ENCODE measurements around the gene RGCC. TPM values are rescaled to one million over a fixed set of nuclear protein-coding genes. Genes with fewer than 3 reads are reported as not detected.
"Not testable (repeated sequence)": the region's sequence is repeated elsewhere in the genome, so short reads cannot be mapped to it uniquely, and the experiment has no call there.

The RGCC gene
- polyA plus RNA-seq, 1 of the 3 experiments (the other 2 are of a cell fraction): 0.05 TPM

- no peak overlapping the region for H2AFZ ChIP-seq (ENCODE audit: low read depth)
- POLR2A ChIA-PET: no interaction called here
These were observed 37.2 kb upstream of the RGCC start for GRCh38 chr13:41420146-41420545.

GRCh38 chr13:41421330-41421729, 36.0 kb upstream of the RGCC start:
- POLR2A ChIA-PET; H3K4me1 ChIP-seq (ENCODE audit: control insufficient read depth in 1 of 2, insufficient read depth in 2 of 2, low read depth in 1 of 2, low read length in 1 of 2); H4K20me1 ChIP-seq (ENCODE audit: insufficient read depth); H3K9ac ChIP-seq; H3K4me3 ChIP-seq (ENCODE audit: low read depth in 2 of 2, low read length in 1 of 2); CTCF ChIA-PET; H3K9me3 ChIP-seq; DNase-seq; H3K9me2 ChIP-seq; H3F3A ChIP-seq (replicated peaks; ENCODE audit: insufficient read depth); H3K27ac ChIP-seq (ENCODE audit: low read depth in 2 of 2, low read length in 1 of 2); H3K79me2 ChIP-seq (ENCODE audit: insufficient read depth); H3K27me3 ChIP-seq (ENCODE audit: insufficient read depth); H3K4me2 ChIP-seq; H3K36me3 ChIP-seq (replicated peaks in 1 of 2; ENCODE audit: control insufficient read depth in 1 of 2, insufficient read depth in 2 of 2, low read length in 1 of 2); H2AFZ ChIP-seq (ENCODE audit: low read depth): not testable (repeated sequence)
- 58% methylated on average over 6 of the region's 6 CpGs for WGBS (ENCODE audit: low lambda C conversion rate)

More at GRCh38 chr13:41420146-41420545, 37.2 kb upstream of the RGCC start:
- no peaks in the 10 kb centered on the region for H3K79me2 ChIP-seq (ENCODE audit: insufficient read depth)
- no peak for DNase-seq
- H3K4me2 ChIP-seq: no peak overlapping the region
- 42% methylated on average over 4 of the region's 4 CpGs for WGBS (ENCODE audit: low lambda C conversion rate)
- no peaks in the 10 kb centered on the region for H3K36me3 ChIP-seq (replicated peaks in 1 of 2; ENCODE audit: control insufficient read depth in 1 of 2, insufficient read depth in 2 of 2, low read length in 1 of 2)
- no peaks in the 10 kb centered on the region for H4K20me1 ChIP-seq (ENCODE audit: insufficient read depth)
- H3K27ac ChIP-seq (ENCODE audit: low read depth in 2 of 2, low read length in 1 of 2): no peak overlapping the region
- H3K4me3 ChIP-seq (ENCODE audit: low read depth in 2 of 2, low read length in 1 of 2): no peak overlapping the region
- no peak for TF ChIP-seq JUND (IDR thresholded peaks at IDR 0.05)
- H3K9ac ChIP-seq: no peak overlapping the region
- H3K9me3 ChIP-seq: no peaks in the 10 kb centered on the region
- H3K27me3 ChIP-seq (ENCODE audit: insufficient read depth): no peaks in the 10 kb centered on the region
- CTCF ChIA-PET: no interaction called here
- no peaks in the 10 kb centered on the region for H3F3A ChIP-seq (replicated peaks; ENCODE audit: insufficient read depth)
- no peaks in the 10 kb centered on the region for H3K9me2 ChIP-seq
- H3K4me1 ChIP-seq (ENCODE audit: control insufficient read depth in 1 of 2, insufficient read depth in 2 of 2, low read depth in 1 of 2, low read length in 1 of 2): no peaks in the 10 kb centered on the region

GRCh38 chr13:41421983-41422382, 35.4 kb upstream of the RGCC start:
- WGBS (ENCODE audit: low lambda C conversion rate): 77% methylated on average over 7 of the region's 7 CpGs
- H3K79me2 ChIP-seq (ENCODE audit: insufficient read depth); H3K4me1 ChIP-seq (ENCODE audit: control insufficient read depth in 1 of 2, insufficient read depth in 2 of 2, low read depth in 1 of 2, low read length in 1 of 2); H3K27ac ChIP-seq (ENCODE audit: low read depth in 2 of 2, low read length in 1 of 2); H3K36me3 ChIP-seq (replicated peaks in 1 of 2; ENCODE audit: control insufficient read depth in 1 of 2, insufficient read depth in 2 of 2, low read length in 1 of 2); H3K27me3 ChIP-seq (ENCODE audit: insufficient read depth); H3K4me2 ChIP-seq; DNase-seq; H4K20me1 ChIP-seq (ENCODE audit: insufficient read depth); H3K4me3 ChIP-seq (ENCODE audit: low read depth in 2 of 2, low read length in 1 of 2); H3K9me2 ChIP-seq; H3F3A ChIP-seq (replicated peaks; ENCODE audit: insufficient read depth); H3K9me3 ChIP-seq; H2AFZ ChIP-seq (ENCODE audit: low read depth); POLR2A ChIA-PET; H3K9ac ChIP-seq; CTCF ChIA-PET: not testable (repeated sequence)

- H4K20me1 ChIP-seq (ENCODE audit: insufficient read depth); H3K27ac ChIP-seq (ENCODE audit: low read depth in 2 of 2, low read length in 1 of 2); H3K27me3 ChIP-seq (ENCODE audit: insufficient read depth); H3K36me3 ChIP-seq (replicated peaks in 1 of 2; ENCODE audit: control insufficient read depth in 1 of 2, insufficient read depth in 2 of 2, low read length in 1 of 2); H2AFZ ChIP-seq (ENCODE audit: low read depth); H3K9me2 ChIP-seq; H3K9me3 ChIP-seq; H3K4me2 ChIP-seq; DNase-seq; H3K4me3 ChIP-seq (ENCODE audit: low read depth in 2 of 2, low read length in 1 of 2); H3K79me2 ChIP-seq (ENCODE audit: insufficient read depth); H3K4me1 ChIP-seq (ENCODE audit: control insufficient read depth in 1 of 2, insufficient read depth in 2 of 2, low read depth in 1 of 2, low read length in 1 of 2); H3F3A ChIP-seq (replicated peaks; ENCODE audit: insufficient read depth); H3K9ac ChIP-seq: not testable (repeated sequence)
- POLR2A ChIA-PET: interaction anchor here (0.6 kb wide), 1 partner anchor 15 kb away, joined by 3 read pairs; no protein-coding TSS in a partner anchor
- CTCF ChIA-PET: interaction anchor here (1.0 kb wide), 2 partner anchors 229 to 242 kb away, joined by 3 to 4 read pairs; no protein-coding TSS in a partner anchor
- WGBS (ENCODE audit: low lambda C conversion rate): 71% methylated on average over 11 of the region's 13 CpGs
These were observed 34.1 kb upstream of the RGCC start for GRCh38 chr13:41423259-41423658.

GRCh38 chr13:41424675-41425074, 32.7 kb upstream of the RGCC start:
- H2AFZ ChIP-seq (ENCODE audit: low read depth); H3K27ac ChIP-seq (ENCODE audit: low read depth in 2 of 2, low read length in 1 of 2); H3K9me2 ChIP-seq; H3K4me1 ChIP-seq (ENCODE audit: control insufficient read depth in 1 of 2, insufficient read depth in 2 of 2, low read depth in 1 of 2, low read length in 1 of 2); POLR2A ChIA-PET; H3F3A ChIP-seq (replicated peaks; ENCODE audit: insufficient read depth); H3K36me3 ChIP-seq (replicated peaks in 1 of 2; ENCODE audit: control insufficient read depth in 1 of 2, insufficient read depth in 2 of 2, low read length in 1 of 2); H3K27me3 ChIP-seq (ENCODE audit: insufficient read depth); CTCF ChIA-PET; DNase-seq; H3K4me2 ChIP-seq; H3K4me3 ChIP-seq (ENCODE audit: low read depth in 2 of 2, low read length in 1 of 2); H3K79me2 ChIP-seq (ENCODE audit: insufficient read depth); H4K20me1 ChIP-seq (ENCODE audit: insufficient read depth); H3K9me3 ChIP-seq; H3K9ac ChIP-seq: not testable (repeated sequence)
- 64% methylated on average over 6 of the region's 6 CpGs for WGBS (ENCODE audit: low lambda C conversion rate)
